Neural progenitor cell (in vitro differentiated cells): ENCODE results near the gene POU2F2. TPM values are rescaled to one million over a fixed set of nuclear protein-coding genes. Genes with fewer than 3 reads are reported as not detected.

Experiments used
- DNase-seq: peaks from one replicate; pipeline ENCODE4 v3.0.0-alpha.2; 2016; ENCODE audit warnings: low spot score
- H2AFZ ChIP-seq: fragments of 200-600 bp; sonication (generic); replicated peaks from 2 replicates; pipeline ENCODE4 v1.6.1; 2016; ENCODE audit warnings: antibody characterized with exemption
- H3F3A ChIP-seq: fragments of 200-600 bp; sonication (generic); 2 replicates; pipeline ENCODE4 v1.6.1; 2016; ENCODE audit warnings: antibody characterized with exemption, low read depth
- H3K27ac ChIP-seq: fragments of 200-600 bp; sonication (generic); 2 replicates; pipeline ENCODE4 v1.5.1; 2016; ENCODE audit warnings: mild to moderate bottlenecking
- H3K27me3 ChIP-seq: fragments of 200-600 bp; sonication (generic); 2 replicates; pipeline ENCODE4 v1.6.1; 2016; ENCODE audit warnings: mild to moderate bottlenecking, moderate library complexity
- H3K36me3 ChIP-seq: fragments of 200-600 bp; sonication (generic); 2 replicates; pipeline ENCODE4 v1.5.1; 2016
- H3K4me1 ChIP-seq: fragments of 200-600 bp; sonication (generic); 2 replicates; pipeline ENCODE4 v1.6.1; 2016; ENCODE audit warnings: mixed run types
- H3K4me2 ChIP-seq: fragments of 200-600 bp; sonication (generic); 2 replicates; pipeline ENCODE4 v1.6.1; 2016
- H3K4me3 ChIP-seq: fragments of 200-600 bp; sonication (generic); 2 replicates; pipeline ENCODE4 v1.5.1; 2016
- H3K79me2 ChIP-seq: fragments of 200-600 bp; sonication (generic); 2 replicates; pipeline ENCODE4 v1.6.1; 2016; ENCODE audit warnings: low read depth
- H3K9ac ChIP-seq: fragments of 200-600 bp; sonication (generic); 2 replicates; pipeline ENCODE4 v1.6.1; 2016
- H3K9me3 ChIP-seq: fragments of 200-600 bp; sonication (generic); 2 replicates; pipeline ENCODE4 v1.5.1; 2016; ENCODE audit warnings: low read depth
- H4K20me1 ChIP-seq: fragments of 200-600 bp; sonication (generic); 2 replicates; pipeline ENCODE4 v1.6.1; 2016; ENCODE audit warnings: low read depth
- H3K27ac Mint-ChIP-seq: 3 replicates; pipeline ENCODE4 v1.8.0; 2021; ENCODE audit warnings: mixed read lengths
- H3K27me3 Mint-ChIP-seq: 2 replicates; pipeline ENCODE4 v1.8.0; 2022; ENCODE audit warnings: low read depth, mild to moderate bottlenecking, inconsistent platforms, moderate library complexity, mixed read lengths; ENCODE audit not compliant: insufficient read depth
- H3K36me3 Mint-ChIP-seq: 3 replicates; pipeline ENCODE4 v1.8.0; 2021; ENCODE audit warnings: mixed read lengths
- H3K4me1 Mint-ChIP-seq: 3 replicates; pipeline ENCODE4 v1.8.0; 2021; ENCODE audit warnings: mixed read lengths
- H3K4me3 Mint-ChIP-seq: 3 replicates; pipeline ENCODE4 v1.8.0; 2021; ENCODE audit warnings: mild to moderate bottlenecking, moderate library complexity, mixed read lengths
- H3K9me3 Mint-ChIP-seq: 3 replicates; pipeline ENCODE4 v1.8.0; 2020; ENCODE audit warnings: mixed read lengths
- EZH2 ChIP-seq: fragments of 200-600 bp; sonication (generic); IDR thresholded peaks from 2 replicates; pipeline ENCODE4 v1.6.1; 2017; ENCODE audit warnings: antibody characterized with exemption, mild to moderate bottlenecking, moderate library complexity
- EZH2phosphoT487 ChIP-seq: fragments of 200-600 bp; sonication (generic); IDR thresholded peaks from 2 replicates; pipeline ENCODE4 v1.6.1; 2017; ENCODE audit warnings: antibody characterized with exemption
- total RNA-seq: library from RNA; depleted of rRNA; stranded (reverse); fragments of >200 nt; gene quantifications from 2 replicates; pipeline ENCODE4 v1.2.3, GENCODE V29; 2015; ENCODE audit warnings: low replicate concordance
- TF ChIP-seq, protein P1 (sequence below): fragments of 200-600 bp; sonication (generic); IDR thresholded peaks from 2 replicates; pipeline ENCODE4 v1.5.1; 2017; ENCODE audit warnings: antibody characterized with exemption, mild to moderate bottlenecking

Gene POU2F2
- total RNA-seq, 1 donor from 2014 or later, result 0.69 TPM

DNA sequence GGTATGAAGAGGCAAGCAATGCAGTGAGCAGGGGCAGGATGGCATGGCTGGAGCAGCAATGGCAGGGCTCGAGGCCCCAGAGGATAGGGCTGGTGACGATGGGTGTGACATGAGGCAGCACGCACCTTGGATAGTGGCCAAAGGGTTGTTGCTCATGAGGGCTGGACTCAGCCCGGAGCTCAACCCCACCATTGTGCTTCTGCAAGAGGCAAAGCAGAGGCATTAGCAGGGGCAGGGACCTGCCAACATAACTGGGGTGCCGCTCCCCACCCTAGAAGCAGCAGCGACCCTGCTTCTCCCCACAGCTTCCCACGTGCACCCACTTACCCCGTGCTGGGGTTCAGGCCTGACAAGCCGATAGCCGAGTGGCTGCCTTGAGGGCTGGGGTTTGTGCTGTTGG lies 40.5 kb downstream of the POU2F2 start:
- Histone ChIP-seq H3K27ac (no peak overlapping the region), H3K9me3 (no peaks in the 10 kb centered on the region), H3K4me1 (peaks cover 19% of the 10 kb centered on the region), H3K4me2 (no peak overlapping the region), H2AFZ (no peak overlapping the region), H3K4me3 (no peak overlapping the region), H3K79me2 (no peaks in the 10 kb centered on the region), H3K9ac (no peak overlapping the region), H3F3A (peaks cover 11% of the 10 kb centered on the region), H3K36me3 (no peaks in the 10 kb centered on the region), H4K20me1 (no peaks in the 10 kb centered on the region), H3K27me3 (peaks cover 3% of the 10 kb centered on the region)
- Mint-ChIP-seq H3K27ac (no peak overlapping the region), H3K4me1 (peaks cover 21% of the 10 kb centered on the region), H3K36me3 (no peaks in the 10 kb centered on the region), H3K27me3 (peaks cover 13% of the 10 kb centered on the region), H3K9me3 (no peaks in the 10 kb centered on the region), H3K4me3 (no peak overlapping the region)
- TF ChIP-seq, protein P1, sequence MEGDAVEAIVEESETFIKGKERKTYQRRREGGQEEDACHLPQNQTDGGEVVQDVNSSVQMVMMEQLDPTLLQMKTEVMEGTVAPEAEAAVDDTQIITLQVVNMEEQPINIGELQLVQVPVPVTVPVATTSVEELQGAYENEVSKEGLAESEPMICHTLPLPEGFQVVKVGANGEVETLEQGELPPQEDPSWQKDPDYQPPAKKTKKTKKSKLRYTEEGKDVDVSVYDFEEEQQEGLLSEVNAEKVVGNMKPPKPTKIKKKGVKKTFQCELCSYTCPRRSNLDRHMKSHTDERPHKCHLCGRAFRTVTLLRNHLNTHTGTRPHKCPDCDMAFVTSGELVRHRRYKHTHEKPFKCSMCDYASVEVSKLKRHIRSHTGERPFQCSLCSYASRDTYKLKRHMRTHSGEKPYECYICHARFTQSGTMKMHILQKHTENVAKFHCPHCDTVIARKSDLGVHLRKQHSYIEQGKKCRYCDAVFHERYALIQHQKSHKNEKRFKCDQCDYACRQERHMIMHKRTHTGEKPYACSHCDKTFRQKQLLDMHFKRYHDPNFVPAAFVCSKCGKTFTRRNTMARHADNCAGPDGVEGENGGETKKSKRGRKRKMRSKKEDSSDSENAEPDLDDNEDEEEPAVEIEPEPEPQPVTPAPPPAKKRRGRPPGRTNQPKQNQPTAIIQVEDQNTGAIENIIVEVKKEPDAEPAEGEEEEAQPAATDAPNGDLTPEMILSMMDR, result no peak
- TF ChIP-seq EZH2phosphoT487, result no peak
- no peak for TF ChIP-seq EZH2
- DNase-seq, result no peak

DNA sequence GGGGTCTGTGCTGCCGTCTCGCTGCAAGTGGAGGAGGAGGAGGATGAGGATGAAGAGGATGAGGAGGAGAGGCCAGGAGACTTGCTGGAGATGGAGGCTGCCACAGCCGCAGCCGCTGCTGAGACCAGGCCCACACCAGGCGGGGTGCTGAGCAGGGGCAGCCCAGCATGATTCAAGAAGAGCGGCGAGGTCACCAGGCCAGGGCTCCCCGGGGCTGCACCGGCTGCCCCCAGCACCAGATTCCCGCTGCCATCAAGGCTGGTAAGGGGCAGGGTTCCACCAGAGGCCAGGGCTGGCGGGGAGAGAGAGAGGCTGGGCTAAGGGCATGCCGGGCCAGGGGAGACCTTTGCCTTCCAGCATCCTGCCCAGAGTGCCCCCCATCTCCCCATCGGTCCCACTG lies 40.9 kb downstream of the POU2F2 start:
- Mint-ChIP-seq H3K4me3 (no peak overlapping the region), H3K9me3 (no peaks in the 10 kb centered on the region), H3K4me1 (peaks cover 21% of the 10 kb centered on the region), H3K36me3 (no peaks in the 10 kb centered on the region), H3K27ac (no peak overlapping the region), H3K27me3 (peaks cover 11% of the 10 kb centered on the region)
- no peak overlapping the region for H2AFZ ChIP-seq
- no peaks in the 10 kb centered on the region for H3K9me3 ChIP-seq
- no peaks in the 10 kb centered on the region for H3K36me3 ChIP-seq
- DNase-seq, result no peak
- no peak overlapping the region for H3K9ac ChIP-seq
- H3F3A ChIP-seq, result peaks cover 12% of the 10 kb centered on the region
- no peaks in the 10 kb centered on the region for H3K27me3 ChIP-seq
- peaks cover 15% of the 10 kb centered on the region for H3K4me1 ChIP-seq
- H4K20me1 ChIP-seq, result no peaks in the 10 kb centered on the region
- no peak overlapping the region for H3K27ac ChIP-seq
- H3K4me2 ChIP-seq, result no peak overlapping the region
- no peak overlapping the region for H3K4me3 ChIP-seq
- TF ChIP-seq, protein P1, result no peak
- no peak for TF ChIP-seq EZH2
- no peak for TF ChIP-seq EZH2phosphoT487
- no peaks in the 10 kb centered on the region for H3K79me2 ChIP-seq

DNA sequence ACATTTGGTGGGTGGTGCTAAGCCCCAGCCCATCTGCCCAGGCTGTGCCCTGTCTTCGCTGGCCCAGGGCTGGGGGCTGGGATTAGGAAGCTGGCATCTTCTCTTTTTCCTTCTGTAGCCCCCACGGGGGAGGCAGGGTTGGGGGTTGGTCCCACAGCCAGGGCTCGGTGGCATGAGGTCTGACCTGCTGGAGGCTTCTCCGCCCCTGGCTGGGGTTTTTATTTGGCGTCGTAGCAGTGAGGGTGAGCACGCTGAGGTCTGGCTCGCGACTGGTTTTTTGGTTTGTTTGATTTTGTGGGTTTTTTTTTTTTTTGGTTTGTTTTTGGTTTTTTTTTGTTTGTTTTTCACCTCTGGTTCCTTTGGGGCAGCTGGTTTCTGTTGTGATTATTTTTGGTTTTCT lies 41.6 kb downstream of the POU2F2 start:
- peaks cover 11% of the 10 kb centered on the region for H3K27me3 Mint-ChIP-seq
- no peak for TF ChIP-seq EZH2
- TF ChIP-seq, protein P1, result no peak
- TF ChIP-seq EZH2phosphoT487, result no peak
- Histone ChIP-seq H3K79me2 (no peaks in the 10 kb centered on the region), H3K4me1 (peaks cover 10% of the 10 kb centered on the region), H4K20me1 (no peaks in the 10 kb centered on the region), H3F3A (peaks cover 13% of the 10 kb centered on the region), H3K4me2 (no peak overlapping the region), H3K27me3 (no peaks in the 10 kb centered on the region), H3K36me3 (no peaks in the 10 kb centered on the region), H3K4me3 (no peak overlapping the region), H3K9ac (no peak overlapping the region), H3K27ac (no peak overlapping the region), H3K9me3 (no peaks in the 10 kb centered on the region), H2AFZ (no peak overlapping the region)
- H3K4me3 Mint-ChIP-seq, result no peak overlapping the region
- no peak overlapping the region for H3K27ac Mint-ChIP-seq
- H3K9me3 Mint-ChIP-seq, result no peaks in the 10 kb centered on the region
- H3K4me1 Mint-ChIP-seq, result peaks cover 24% of the 10 kb centered on the region
- DNase-seq, result no peak
- no peaks in the 10 kb centered on the region for H3K36me3 Mint-ChIP-seq

DNA sequence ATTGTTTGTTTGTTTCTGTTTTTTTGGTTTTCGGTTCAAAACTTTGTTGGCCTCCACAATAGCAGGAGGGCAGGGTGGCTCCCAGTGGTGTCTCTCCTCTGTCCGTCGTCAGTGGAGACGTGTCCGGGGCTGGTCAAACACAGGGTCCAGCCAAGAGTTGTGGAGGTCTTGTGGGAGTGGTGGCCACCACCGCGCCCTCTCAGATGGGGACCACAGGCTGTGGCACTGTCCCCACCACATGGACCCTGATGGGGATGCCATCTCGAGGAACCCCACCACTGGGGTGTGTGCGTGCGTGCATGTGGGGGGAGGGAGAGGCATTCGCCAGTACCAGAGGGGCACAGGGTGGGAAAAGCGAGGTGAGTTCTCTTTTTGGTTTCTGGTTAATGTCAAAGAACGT lies 42.5 kb downstream of the POU2F2 start:
- H3K9me3 Mint-ChIP-seq, result no peaks in the 10 kb centered on the region
- H3K9me3 ChIP-seq, result no peaks in the 10 kb centered on the region
- no peaks in the 10 kb centered on the region for H4K20me1 ChIP-seq
- H2AFZ ChIP-seq, result no peak overlapping the region
- TF ChIP-seq, protein P1, result no peak
- TF ChIP-seq EZH2phosphoT487, result no peak
- no peak for TF ChIP-seq EZH2
- no peak overlapping the region for H3K27ac Mint-ChIP-seq
- H3K27me3 ChIP-seq, result no peaks in the 10 kb centered on the region
- H3K27me3 Mint-ChIP-seq, result peaks cover 11% of the 10 kb centered on the region
- H3K27ac ChIP-seq, result no peak overlapping the region
- H3K4me2 ChIP-seq, result no peak overlapping the region
- H3K4me1 Mint-ChIP-seq, result peaks cover 21% of the 10 kb centered on the region
- peaks cover 15% of the 10 kb centered on the region for H3F3A ChIP-seq
- H3K36me3 ChIP-seq, result no peaks in the 10 kb centered on the region
- no peaks in the 10 kb centered on the region for H3K79me2 ChIP-seq
- no peak for DNase-seq
- no peak overlapping the region for H3K4me3 Mint-ChIP-seq
- no peak overlapping the region for H3K4me3 ChIP-seq
- peaks cover 5% of the 10 kb centered on the region for H3K4me1 ChIP-seq
- H3K36me3 Mint-ChIP-seq, result no peaks in the 10 kb centered on the region
- no peak overlapping the region for H3K9ac ChIP-seq
